Urothelium cell line (cell line): ENCODE measurements around the gene AP1M1.
A peak's percentile ranks its signal among the peaks of the same experiment; 100 is the strongest.
"Not testable (repeated sequence)": the region's sequence is repeated elsewhere in the genome, so short reads cannot be mapped to it uniquely, and the experiment has no call there.

ENCODE experiments used
- DNase-seq: peaks from one replicate; pipeline ENCODE4 v3.0.0; 2011; ENCODE audit warnings: low spot score, mixed read lengths
- FAIRE-seq: peaks from 2 replicates; lab custom pipeline; 2011; peaks lifted over from hg19 to GRCh38; lab: Jason Lieb, UNC

The AP1M1 gene

DNA sequence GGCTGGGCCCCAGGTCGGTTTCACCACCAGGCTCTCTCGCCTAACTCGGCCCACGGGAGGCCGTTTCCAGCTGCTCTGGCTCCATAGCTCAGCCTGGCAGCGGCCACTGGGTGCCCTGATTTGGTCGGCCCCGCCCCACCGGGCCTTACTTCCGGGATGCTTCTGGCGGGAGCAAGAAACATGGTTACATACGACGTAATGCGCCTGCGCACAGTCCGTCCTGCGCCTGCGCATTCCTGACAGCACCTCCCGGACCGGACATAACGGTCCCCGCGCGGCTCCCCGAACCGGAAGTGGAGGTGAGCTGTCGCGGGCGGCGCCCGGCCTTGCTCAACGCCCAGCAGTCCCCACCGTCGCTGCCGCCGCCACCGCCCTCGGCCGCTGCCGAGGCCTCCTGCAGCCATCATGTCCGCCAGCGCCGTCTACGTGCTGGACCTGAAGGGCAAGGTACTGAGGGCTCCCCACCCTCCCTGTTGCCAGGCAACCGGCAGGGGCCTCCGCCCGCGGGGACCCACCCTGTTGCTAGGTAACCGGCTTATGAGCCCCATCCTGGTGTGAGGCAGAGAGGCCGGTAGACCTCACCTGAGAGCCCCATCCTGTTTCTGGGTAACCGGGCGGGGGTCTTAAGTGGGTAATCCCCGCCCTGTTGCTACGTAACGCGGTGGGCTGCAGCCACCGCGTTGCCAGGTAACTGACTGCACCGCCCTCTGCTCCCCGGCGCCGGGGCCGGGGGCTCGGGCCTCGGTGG, at the start of gene AP1M1:
Gene AP1M1, plus strand, starts transcription at position 290 of the 748 bp plus-strand sequence. Its CDS starts 116 bp downstream, at position 406.
- FAIRE-seq, result no peak
- peak; percentile 96 for DNase-seq

DNA sequence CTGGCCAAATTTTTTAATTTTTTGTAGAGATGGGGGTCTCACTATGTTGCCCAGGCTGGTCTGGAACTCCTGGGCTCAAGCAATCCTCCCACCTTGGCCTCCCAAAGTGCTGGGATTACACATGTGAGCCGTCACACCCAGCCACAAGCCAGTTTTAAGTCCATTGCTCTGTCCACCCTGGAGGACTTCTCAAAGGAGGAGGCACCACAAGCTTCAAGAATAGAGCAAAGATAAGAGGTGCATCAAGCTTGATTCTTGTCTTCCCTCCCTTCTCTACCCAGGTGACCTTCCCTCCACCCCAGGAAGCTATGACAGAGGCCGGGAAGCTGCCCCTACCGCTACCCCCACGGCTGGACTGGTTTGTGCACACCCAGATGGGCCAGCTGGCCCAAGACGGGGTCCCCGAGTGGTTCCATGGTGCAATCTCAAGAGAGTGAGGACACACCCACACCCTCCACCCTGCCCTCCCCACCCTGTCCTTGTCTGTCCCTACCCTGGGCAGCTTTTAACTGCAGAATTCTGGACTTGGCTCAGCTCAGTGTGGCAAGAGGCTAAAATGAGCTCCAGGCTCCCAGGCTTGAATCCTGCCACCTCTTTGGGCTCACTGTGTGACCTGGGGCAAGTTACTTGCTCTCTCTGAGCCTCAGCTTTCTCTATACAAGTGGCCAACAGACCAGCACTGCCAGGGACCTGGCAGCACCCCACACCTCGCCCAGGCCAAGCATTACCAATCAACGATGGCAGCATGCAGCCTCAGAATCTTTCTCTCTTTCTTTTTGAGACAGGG, 49.1 kb upstream of the AP1M1 start:
- DNase-seq (no peak), FAIRE-seq (no peak)

- no peak for DNase-seq
- FAIRE-seq, result no peak
Observed at GRCh38 chr19:16153582-16154336, 44.0 kb upstream of the AP1M1 start.

DNA sequence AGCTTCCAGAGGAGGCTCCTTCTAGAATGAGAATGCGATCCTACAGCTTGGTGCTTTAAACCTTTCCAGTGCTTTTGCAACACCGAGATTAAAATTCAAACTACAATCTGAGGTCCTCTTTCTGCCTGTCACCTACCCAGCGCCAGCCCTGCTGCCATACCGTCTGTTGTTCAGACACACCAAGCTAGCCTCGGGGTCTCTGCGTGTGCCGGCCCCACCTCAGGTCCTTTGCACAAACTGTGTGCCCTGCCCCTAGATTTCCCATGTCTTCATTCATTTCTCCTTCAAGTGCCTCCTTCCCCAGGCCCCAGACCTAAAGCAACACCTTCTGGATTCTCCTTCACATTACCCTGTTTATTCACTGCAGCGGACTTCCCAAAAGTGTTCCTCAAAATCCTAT, 43.2 kb upstream of the AP1M1 start:
- no peak for DNase-seq
- no peak for FAIRE-seq

GRCh38 chr19:16155128-16155527, 42.6 kb upstream of the AP1M1 start:
- FAIRE-seq (no peak), DNase-seq (no peak)

DNA sequence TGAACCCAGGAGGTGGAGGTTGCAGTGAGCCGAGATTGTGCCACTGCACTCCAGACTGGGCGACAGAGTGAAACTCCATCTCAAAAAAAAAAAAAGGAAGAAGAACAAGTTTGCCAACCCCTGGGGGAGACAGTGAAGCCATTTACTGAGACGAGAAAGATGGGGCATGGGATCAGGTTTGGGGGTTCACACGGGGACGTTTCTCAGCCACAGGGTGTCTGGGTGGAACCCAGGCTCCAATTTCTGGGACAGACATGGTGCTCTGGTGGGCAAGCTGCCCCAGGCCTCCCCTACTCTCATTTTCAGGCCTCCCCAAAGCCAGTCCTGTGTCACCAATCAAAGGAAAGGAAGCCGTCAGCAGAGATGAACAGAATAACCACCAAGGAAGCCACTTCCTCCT, 40.8 kb upstream of the AP1M1 start:
- DNase-seq (no peak), FAIRE-seq (no peak)

GRCh38 chr19:16157601-16158000, 40.1 kb upstream of the AP1M1 start:
- FAIRE-seq (no peak), DNase-seq (no peak)

GRCh38 chr19:16159655-16160054, 38.1 kb upstream of the AP1M1 start:
- DNase-seq, result no peak
- no peak for FAIRE-seq

GRCh38 chr19:16160445-16160942, 37.2 kb upstream of the AP1M1 start:
- FAIRE-seq (no peak), DNase-seq (no peak)

DNA sequence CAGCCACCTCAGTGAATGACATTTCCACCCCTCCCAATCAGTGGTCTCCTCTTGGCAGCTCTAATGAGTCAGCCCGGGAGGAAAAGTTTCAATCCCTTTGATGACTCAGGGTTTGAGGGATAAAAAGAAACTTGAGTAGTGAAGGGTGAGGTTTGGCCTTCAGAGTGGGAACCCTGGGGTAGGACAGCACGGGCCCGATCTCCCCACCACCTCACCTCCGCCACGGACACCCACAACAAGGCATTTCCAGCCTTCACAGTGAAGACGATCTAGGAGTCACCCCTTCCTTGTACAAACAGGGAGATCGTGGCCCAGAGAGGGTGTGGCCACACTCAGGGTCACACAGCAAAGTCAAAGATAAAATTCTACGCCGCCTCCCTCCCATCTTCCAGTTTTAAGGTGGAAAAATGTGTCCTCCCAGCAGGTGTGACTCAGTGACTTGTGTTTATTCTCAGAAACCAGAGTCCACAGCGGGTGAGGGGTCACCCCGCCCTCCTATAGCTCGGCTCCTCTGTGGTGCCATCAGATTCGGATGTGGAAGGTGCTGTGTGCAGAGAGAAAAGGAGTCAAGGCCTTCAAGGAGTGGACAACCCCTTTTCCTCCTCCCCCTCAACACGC, 36.7 kb upstream of the AP1M1 start:
- no peak for FAIRE-seq
- DNase-seq, result peak; percentile 72

DNA sequence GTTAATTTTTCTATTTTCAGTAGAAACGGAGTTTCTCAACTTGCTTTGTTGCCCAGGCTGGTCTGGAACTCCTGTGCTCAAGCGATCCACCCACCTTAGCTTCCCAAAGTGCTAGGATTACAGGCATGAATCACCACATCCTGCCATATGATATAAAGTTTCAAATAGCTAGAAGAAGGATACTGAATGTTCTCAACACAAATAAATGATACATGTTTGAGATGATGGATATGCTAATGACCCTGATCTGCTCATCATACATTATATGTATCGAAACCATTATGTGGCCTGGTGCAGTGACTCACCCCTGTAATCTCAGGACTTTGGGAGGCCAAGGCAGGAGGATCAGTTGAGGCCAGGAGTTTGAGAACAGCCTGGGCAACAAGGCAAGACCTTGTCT, 35.9 kb upstream of the AP1M1 start:
- FAIRE-seq, result no peak
- DNase-seq, result no peak

DNA sequence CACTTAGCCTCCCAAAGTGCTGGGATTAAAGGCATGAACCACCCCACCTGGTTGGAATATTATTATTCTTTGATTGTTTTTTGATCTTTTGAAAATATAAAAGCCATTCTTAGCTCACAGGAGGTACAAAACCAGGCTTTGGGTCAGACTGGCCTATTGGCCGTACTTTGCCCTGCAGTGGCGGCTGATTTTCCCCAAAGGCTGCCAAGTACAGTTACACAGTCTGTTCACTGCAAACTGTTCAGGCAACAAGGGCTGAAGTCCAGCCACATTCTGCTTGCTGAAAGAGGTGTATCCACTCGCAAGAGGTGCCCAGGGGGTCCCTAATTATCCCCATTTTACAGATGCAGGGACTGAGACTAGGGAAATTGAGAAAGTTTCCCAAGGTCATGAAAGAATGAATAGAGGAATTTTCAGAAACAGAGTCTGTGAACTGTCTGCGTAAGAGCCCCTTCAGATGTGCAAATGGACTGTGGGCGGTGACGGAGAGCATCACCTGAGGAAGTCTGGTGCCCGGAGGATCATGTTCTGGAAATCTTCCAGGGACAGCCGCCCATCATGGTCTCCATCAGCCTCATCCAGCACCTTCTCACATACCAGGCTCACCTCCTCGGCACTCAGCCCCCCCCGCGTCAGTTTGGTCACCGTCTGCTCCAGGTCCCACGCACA, 33.4 kb upstream of the AP1M1 start:
- FAIRE-seq, result no peak
- DNase-seq, result no peak

DNA sequence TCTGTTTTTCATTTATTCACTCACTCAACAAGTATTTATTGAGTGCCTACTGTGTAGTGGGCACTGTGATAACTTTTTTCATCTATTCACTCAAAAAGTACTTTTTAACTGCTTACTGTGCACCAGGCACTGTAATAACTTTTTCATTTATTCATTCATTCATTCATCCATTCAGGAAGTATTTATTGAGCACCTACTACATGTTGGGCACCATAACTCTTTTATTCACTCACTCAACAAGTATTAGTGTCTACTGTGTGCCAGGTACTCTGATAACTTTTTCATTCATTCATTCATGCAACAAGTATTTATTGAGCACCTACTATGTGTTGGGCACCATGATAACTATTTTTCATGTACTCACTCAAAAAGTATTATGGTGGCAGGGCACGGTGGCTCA, 31.3 kb upstream of the AP1M1 start:
- DNase-seq (no peak), FAIRE-seq (no peak)

- FAIRE-seq (no peak), DNase-seq (no peak)
Observed at GRCh38 chr19:16167055-16167454, 30.7 kb upstream of the AP1M1 start.

DNA sequence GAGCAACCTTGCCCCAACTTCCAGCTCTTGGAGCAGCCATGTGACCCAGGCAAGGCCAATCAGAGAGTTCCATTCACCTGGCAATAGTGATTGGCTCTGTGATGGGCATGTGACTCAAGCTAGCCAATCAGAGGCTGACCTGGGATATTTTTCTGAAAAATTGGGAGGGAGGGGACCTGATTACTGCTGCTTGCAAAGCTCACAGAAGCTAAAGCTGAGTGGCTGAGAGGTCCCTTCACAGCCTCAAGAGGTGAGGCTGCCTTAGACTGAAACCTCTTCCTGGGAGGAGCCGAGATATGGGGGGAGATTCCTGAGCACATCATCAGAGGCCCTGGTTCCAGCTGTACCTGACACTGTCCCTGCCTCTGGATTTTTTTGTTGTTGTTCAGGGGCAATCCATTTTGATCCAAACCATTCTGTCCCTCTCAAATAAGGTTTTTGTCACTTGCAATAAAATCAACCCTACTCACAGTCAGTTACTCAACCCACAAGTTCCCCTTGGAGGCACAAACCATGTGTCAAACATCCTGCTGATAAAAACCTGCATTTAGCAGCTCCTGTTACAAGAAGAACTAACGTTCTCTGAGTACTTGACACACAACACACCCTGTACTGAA, 29.1 kb upstream of the AP1M1 start:
- DNase-seq, result no peak
- FAIRE-seq, result no peak

DNA sequence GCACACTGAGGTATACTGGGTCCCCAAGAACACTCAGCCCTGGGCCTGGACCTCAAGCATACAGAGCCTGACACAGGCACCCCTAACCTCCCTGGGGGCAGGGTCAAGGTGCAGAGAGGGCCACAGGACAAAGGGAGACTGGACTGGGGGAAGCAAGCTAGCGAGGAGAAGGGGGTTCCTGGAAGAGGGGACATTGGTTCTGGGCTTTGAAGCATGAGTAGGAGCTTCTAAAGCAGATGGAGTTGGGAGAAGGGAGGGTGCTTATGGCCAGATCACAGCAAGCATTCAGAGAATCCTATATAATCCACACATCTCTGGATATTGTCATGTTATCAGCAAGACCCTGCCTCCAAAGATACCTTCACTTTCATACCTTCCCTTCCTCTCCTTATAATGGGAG, 27.6 kb upstream of the AP1M1 start:
- DNase-seq (no peak), FAIRE-seq (no peak)

DNA sequence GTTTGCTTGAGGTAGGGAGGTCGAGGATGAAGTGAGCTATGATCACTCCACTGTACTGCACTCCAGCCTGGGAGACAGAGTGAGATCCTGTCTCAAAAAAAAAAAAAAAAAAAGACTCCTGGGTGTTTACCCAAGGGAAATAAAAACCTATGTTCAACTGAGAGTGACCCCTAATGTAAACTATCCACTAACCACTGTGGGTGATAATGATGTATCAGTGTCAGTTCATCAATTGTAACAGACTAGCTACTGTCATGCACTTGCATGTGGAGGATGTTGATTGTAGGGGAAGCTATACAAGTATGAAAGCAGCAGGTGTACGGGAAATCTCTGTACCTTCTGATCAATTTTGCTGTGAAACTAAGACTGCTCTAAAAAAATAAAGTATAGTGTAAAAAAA, 21.8 kb upstream of the AP1M1 start:
- FAIRE-seq (no peak), DNase-seq (no peak)

DNA sequence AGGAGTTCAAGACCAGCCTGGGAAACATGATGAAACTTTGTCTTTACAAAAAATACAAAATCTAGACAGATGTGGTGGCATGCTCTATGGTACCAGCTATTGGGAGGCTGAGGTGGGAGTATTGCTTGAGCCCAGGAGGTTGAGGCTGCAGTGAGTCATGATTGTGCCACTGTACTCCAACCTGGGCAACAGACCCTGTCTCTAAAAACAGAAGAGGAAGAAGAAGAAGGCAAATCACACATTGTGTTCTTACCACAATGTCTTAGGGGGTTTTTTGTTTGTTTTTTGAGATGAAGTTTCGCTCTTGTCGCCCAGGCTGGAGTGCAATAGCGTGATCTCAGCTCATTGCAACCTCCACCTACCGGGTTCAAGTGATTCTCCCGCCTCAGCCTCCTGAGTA, 18.8 kb upstream of the AP1M1 start:
- not testable (repeated sequence) for FAIRE-seq, DNase-seq

GRCh38 chr19:16180611-16181010, 17.1 kb upstream of the AP1M1 start:
- FAIRE-seq, result no peak
- peak; percentile 67 for DNase-seq

- FAIRE-seq (no peak), DNase-seq (no peak)
Observed at GRCh38 chr19:16184665-16185122, 13.0 kb upstream of the AP1M1 start.
